NCI-H1417 (cell line): ENCODE measurements around the gene ALG6.
"Not testable (repeated sequence)": the region's sequence is repeated elsewhere in the genome, so short reads cannot be mapped to it uniquely, and the experiment has no call there.

ENCODE experiments used
- DNase-seq, 3 experiments: peaks; one replicate each; lab custom pipeline; 2025; lab: John Stamatoyannopoulos, UW

The ALG6 gene

GRCh38 chr1:63328781-63329180 lies 38.6 kb upstream of the ALG6 start:
- DNase-seq = no peak

DNA sequence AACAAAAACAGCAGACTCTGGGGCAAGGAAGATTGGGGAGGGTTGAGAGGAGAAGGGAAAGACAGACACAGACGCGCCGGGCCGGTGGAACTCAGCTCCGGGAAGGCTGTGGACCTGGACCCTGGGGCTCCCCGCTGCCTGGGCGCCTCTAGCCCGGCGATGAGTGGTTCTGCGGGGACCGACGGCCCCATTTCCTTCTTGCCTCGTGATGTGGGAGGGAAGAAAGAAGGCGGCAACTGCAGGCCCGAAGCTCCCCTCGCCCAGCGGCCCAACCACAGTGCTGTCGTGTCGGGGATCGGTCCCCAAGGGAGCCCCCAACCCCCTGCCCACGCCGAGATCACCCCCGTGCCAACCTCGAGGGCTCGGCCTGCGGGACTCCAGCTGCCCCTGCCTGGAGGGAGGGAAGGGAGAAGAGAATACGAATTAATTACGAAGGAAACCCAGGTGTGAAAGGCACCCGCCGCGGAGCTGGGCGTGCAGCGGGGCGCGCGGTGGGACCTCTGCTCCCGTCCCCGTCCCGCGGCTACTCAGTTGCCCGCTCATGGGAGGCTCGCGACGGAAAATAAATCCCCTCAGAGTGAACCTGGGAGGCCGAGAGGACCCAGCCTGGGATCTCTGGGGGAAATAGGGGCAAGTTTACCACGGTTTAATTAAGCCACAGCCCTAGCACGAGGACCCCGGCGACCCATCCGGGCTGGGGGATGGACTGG lies 37.7 kb upstream of the ALG6 start:
- no peak for DNase-seq

DNA sequence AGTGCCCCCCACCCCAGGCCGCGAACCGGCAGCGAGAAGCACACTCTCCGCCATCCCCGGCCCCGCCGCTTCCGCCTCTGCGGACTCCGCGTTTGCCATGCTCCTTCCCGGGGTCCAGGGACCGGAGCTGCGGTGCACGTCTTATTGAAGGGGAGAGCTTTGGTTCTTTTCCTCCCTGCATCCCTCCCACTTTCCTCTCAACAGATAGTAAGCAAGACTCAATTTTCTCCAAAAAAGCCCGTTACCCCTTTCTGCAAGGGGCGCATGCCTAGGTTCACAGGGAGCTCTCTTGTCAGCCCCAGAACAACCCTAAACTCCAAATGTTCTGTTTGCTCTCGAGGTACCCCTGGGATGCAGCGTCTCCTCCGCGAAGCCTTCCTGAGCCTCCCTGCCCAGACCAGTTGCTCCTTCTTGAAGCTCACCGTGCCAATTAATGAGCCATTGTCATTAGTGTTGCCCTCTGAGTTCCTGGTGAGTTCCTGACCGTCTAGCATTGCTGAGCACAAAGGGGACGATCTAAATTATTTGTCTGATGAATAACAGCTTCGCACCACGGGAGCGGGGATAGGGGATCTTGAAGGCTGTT lies 37.0 kb upstream of the ALG6 start:
- DNase-seq = no peak

DNA sequence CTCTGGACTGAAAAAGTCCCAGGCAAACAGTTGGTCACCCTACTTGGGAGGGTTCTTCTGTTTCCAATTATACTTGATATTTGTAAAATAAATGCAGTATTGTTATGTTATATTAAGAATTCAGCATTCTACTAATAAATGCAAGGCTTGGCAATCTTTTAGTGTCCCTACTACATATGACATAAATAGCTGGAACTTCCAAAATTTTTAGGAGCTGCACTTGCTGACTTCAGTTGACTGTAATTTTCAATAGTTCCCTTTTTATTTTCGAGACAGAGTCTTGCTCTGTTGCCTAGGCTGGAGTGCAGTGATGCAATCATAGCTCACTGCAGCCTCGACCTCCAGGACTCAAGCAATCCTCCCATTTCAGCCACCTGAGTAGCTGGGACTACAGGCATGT lies 25.0 kb upstream of the ALG6 start:
- DNase-seq = no peak

DNA sequence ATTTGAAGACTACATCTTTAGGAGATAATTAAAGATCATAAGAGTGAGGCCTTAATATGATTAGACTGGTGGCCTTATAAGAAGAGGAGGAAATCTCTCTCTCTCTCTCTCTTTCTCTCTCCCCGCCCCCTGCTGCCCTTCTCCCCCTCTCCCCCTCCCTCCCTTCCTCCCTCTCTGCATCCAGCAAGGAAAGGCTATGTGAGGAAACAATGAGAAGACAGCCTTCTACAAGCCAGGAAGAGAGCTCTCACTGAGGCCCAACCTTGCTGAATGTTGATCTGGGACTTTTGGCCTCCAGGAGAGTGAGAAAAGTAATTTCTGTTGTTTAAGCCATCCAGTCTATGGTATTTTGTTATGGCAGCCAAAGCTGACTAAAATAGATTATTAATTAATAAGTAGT lies 23.5 kb upstream of the ALG6 start:
- DNase-seq = no peak

GRCh38 chr1:63350320-63350719 lies 17.1 kb upstream of the ALG6 start:
- no peak for DNase-seq

- DNase-seq = no peak
These were observed 14.7 kb upstream of the ALG6 start for GRCh38 chr1:63352736-63353135.

DNA sequence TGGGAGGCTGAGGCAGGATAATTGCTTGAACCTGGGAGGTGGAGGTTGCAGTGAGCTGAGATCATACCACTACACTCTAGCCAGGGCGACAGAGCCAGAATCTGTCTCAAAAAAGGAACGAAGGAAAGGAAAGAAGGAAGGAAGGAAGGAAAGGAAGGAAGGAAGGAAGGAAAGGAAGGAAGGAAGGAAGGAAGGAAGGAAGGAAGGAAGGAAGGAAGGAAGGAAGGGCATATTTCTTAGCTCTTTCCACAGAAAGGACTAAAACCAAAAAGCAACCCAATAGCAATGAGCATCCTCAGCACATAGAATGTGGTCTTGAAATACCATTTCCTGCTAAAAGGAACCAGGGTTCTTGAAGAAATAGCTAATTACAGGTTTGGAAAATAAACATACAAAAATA lies 11.2 kb upstream of the ALG6 start:
- not testable (repeated sequence) for DNase-seq

DNA sequence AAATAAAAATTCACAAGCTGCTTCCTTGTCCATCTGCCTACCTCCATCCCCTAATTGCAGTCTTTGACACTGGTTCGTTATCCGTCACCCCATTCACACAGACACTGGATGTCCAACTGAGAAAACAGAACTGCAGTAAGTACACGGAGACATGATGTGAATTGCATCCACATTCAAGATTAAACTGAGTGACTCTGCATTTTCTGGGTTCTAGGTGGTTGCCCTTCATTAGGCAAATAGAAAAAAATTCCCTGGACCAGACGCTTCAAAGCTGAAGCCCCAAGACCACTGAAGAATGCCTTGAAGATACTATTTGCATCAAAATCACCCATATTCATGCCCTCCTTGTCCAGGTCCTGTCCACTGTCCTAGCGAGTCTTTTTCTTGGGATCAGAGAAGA lies 7.9 kb upstream of the ALG6 start:
- DNase-seq = no peak

GRCh38 chr1:63362073-63362472 lies 5.4 kb upstream of the ALG6 start:
- DNase-seq = no peak

- no peak for DNase-seq
These were observed 4.8 kb upstream of the ALG6 start for GRCh38 chr1:63362578-63362977.

- no peak for DNase-seq
These were observed 4.4 kb upstream of the ALG6 start for GRCh38 chr1:63363014-63363413.

- DNase-seq = peak in 1 of 3 experiments; percentile 65
These were observed 566 bp upstream of the ALG6 start for GRCh38 chr1:63366908-63367214.

DNA sequence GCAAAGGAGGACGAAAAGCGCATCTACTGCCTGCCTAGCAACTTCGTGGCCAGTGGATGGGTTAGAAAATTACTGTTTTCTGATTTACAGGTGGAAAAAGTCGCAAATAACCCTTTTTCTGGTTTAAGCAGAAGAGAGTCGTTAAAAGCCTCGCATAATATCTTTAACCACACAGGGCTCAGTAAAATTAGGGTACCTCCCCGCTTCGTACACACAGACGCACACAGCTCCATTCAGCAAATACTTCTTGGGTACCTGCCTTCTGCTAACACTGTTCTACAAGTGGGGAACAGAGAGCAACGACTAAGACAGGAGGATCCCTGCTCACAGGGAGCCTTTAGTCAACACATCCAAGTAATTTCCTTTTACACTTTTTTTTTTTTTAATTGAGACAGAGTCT lies 704 bp downstream of the ALG6 start:
- DNase-seq = no peak

DNA sequence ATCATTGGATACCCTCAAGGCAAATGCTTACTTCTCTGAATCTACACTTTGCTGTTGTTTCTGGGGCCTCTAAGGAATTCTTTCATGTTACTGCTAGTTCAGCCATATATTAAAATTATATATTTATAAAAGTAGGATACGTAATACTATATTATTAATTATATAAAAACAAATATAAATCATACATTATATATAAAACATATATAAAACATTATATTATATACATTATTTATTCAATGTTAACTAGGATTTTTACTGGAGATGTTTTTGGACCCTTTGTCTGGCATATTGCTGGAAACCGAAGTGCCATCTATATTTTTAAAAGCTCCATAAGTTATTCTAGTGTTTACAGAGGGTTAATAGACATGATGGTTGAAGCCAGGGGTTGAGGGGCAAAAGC lies 12.2 kb downstream of the ALG6 start:
- no peak for DNase-seq

GRCh38 chr1:63381741-63382140 lies 14.3 kb downstream of the ALG6 start:
- no peak for DNase-seq

DNA sequence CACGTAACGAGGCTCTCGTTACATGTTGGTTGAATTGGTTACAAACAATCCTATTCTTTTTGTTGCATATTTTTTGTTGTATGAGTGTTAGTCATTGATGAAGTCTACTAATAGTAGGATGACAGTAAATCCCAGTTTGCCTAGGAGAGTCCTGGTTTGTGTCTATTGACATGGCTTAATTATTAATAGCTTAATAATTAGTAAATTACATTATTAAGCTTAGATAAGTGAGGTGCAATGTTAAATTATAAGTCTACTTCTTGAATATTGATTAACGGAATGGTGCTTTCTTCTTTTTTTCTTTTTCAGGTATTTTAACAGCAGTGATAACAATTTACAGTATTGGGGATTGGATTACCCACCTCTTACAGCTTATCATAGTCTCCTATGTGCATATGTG lies 34.5 kb downstream of the ALG6 start:
- no peak for DNase-seq

GRCh38 chr1:63403386-63403785 lies 36.0 kb downstream of the ALG6 start:
- no peak for DNase-seq

DNA sequence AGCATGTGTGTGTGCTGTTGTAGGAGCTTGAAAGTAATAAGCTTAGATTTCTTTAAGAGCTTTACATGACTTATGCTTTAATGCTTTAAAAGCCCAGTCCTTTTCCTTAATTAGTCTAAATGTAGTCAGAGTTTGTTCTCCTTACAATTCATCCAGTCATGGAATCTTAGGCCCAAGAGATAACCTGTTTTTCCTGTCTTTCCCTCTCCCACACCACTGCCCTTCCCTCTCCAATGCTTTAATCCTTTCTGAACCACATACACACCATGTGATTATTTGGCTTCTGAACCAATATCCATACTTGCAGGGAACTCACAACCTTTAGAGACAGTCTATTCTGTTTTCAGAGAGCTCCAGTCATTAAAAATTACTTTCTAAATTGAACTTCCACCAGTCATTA lies 37.6 kb downstream of the ALG6 start:
- peak in 1 of 3 experiments; percentile 3 for DNase-seq

DNA sequence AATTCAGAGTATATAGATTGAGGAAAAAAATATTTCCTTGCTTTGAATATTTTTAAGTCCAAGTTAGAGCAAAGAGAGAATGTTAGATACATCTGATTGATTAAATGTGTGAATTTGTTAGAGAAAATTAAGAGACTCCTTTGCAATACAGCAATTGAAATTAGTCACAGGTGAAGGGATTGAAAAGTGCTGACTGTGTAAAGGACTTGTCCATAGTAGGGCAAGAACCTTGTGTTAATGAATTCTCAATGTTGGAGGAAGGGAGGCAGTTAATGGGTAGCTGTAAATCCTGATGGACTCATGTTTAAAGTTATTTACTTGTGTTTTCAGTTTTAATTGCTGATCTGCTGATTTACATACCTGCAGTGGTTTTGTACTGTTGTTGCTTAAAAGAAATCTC lies 38.6 kb downstream of the ALG6 start:
- DNase-seq = no peak

- DNase-seq = no peak
These were observed 39.6 kb downstream of the ALG6 start for GRCh38 chr1:63407002-63407401.

DNA sequence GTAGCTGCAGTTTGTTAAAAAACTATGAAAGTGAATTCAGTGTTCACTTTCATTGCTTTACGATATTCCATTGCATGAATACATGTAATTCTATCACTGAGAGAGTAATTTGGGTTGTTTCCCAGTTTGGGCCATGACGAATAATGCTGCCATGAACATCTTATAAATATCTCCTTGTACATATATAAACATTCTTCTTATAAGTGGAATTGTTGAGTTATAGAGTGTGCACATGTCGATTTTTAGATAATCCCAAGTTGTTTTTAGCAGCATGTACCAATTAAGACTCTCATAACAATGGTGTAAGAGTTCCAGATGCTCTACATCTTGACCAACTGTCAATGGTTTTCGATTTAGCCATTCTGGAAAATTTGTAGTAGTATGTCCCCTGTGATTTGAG lies 40.9 kb downstream of the ALG6 start:
- no peak for DNase-seq

- DNase-seq = no peak
These were observed 43.6 kb downstream of the ALG6 start for GRCh38 chr1:63411066-63411465.

DNA sequence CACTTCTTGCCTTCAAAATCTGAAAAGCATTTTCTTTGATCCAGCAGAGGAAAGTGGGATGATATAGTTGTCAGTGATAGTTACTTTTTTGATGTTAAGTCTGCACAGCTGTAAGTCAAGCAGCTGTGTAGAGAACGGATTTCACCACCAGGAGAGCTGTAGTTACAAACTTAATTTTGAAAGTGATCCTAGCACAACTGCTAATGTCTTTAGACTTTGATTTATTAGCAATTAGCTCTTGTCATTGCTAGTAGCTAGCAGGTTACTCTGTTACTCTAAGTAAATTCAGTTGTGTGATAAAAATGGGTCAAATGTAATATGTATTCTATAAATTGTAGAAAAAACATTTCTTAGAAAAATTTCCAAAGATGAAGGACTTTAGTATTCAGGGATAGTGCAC lies 46.0 kb downstream of the ALG6 start:
- DNase-seq = no peak
